A673 (cell line): ENCODE measurements around the gene STAB2. TPM values are rescaled to one million over a fixed set of nuclear protein-coding genes. Genes with fewer than 3 reads are reported as not detected.

Experiments used
- BruUV-seq: library from RNA; stranded (reverse); fragments of 400-500 nt; replicated peaks from 2 replicates; lab custom pipeline; 2021; lab: Mats Ljungman, UMichigan
- CTCF ChIA-PET: fragments of 300-600 bp; sonication (Branson Sonifier 250); formaldehyde crosslinking; loops from one replicate; lab custom pipeline; 2022; ENCODE audit warnings: antibody characterized with exemption; lab: Charles Lee
- POLR2A ChIA-PET: fragments of 300-600 bp; sonication (Branson Sonifier 250); formaldehyde crosslinking; loops from one replicate; lab custom pipeline; 2022; ENCODE audit warnings: antibody characterized with exemption; ENCODE audit not compliant: low non-redundant PET; lab: Charles Lee
- DNase-seq: peaks from one replicate; pipeline ENCODE4 v3.0.0-alpha.2; 2015; ENCODE audit warnings: low spot score
- H3K27ac ChIP-seq: fragments of 200-600 bp; sonication (generic); 2 replicates; pipeline ENCODE4 v1.5.1; 2016; ENCODE audit warnings: mixed run types, low read depth, mild to moderate bottlenecking, mixed read lengths, antibody characterized with exemption, low read length; ENCODE audit not compliant: poor library complexity, severe bottlenecking
- H3K27me3 ChIP-seq: fragments of 200-600 bp; sonication (generic); replicated peaks from 2 replicates; pipeline ENCODE4 v1.6.1; 2017; ENCODE audit warnings: mixed run types, low read depth, mild to moderate bottlenecking, mixed read lengths, antibody characterized with exemption, low read length; ENCODE audit not compliant: insufficient read depth, poor library complexity
- H3K36me3 ChIP-seq: fragments of 200-600 bp; sonication (generic); 2 replicates; pipeline ENCODE4 v1.6.1; 2016; ENCODE audit warnings: mixed run types, mild to moderate bottlenecking, mixed read lengths, antibody characterized with exemption, low read length; ENCODE audit not compliant: insufficient read depth, poor library complexity, severe bottlenecking
- H3K4me1 ChIP-seq: fragments of 200-600 bp; sonication (generic); 2 replicates; pipeline ENCODE4 v1.6.1; 2017; ENCODE audit warnings: mixed run types, mild to moderate bottlenecking, mixed read lengths, antibody characterized with exemption, low read length; ENCODE audit not compliant: insufficient read depth, poor library complexity, severe bottlenecking
- H3K4me3 ChIP-seq: fragments of 200-600 bp; sonication (generic); 2 replicates; pipeline ENCODE4 v1.5.1; 2016; ENCODE audit warnings: low read depth, mixed run types, mild to moderate bottlenecking, mixed read lengths, low read length; ENCODE audit not compliant: poor library complexity, severe bottlenecking
- H3K9me3 ChIP-seq: fragments of 200-600 bp; sonication (generic); 2 replicates; pipeline ENCODE4 v1.6.1; 2016; ENCODE audit warnings: mixed run types, low read depth, mild to moderate bottlenecking, mixed read lengths, antibody characterized with exemption, low read length; ENCODE audit not compliant: poor library complexity, severe bottlenecking
- CTCF ChIP-seq: fragments of 300-800, 200-600 bp; sonication (generic); conservative IDR thresholded peaks from 2 replicates; pipeline ENCODE4 v1.5.1; 2017; ENCODE audit warnings: low read depth, mild to moderate bottlenecking, antibody characterized with exemption, low read length, moderate library complexity, mixed read lengths
- EZH2 ChIP-seq: fragments of 200-600 bp; sonication (generic); IDR thresholded peaks from 2 replicates; pipeline ENCODE4 v1.6.1; 2017; ENCODE audit warnings: borderline replicate concordance, low read depth, mild to moderate bottlenecking, mixed read lengths, antibody characterized with exemption, low read length; ENCODE audit not compliant: poor library complexity, severe bottlenecking
- intact Hi-C: fragments of 100-400 bp; cut with micrococcal nuclease; formaldehyde crosslinking; loops from one replicate; pipeline ENCODE4 v1.10.0; 2022; ENCODE audit not compliant: unreplicated experiment
- total RNA-seq: library from RNA; stranded (reverse); gene quantifications from 2 replicates; pipeline ENCODE4 v1.2.3, GENCODE V29; 2021

The STAB2 gene
- total RNA-seq, 1 experiment from 2014 or later, result not detected

- Histone ChIP-seq H3K27me3 (peaks cover 36% of the 10 kb centered on the region), H3K4me3 (no peak overlapping the region), H3K9me3 (no peaks in the 10 kb centered on the region), H3K36me3 (no peaks in the 10 kb centered on the region), H3K27ac (no peak overlapping the region), H3K4me1 (no peaks in the 10 kb centered on the region)
- intact Hi-C loops, result no loop called here
- DNase-seq, result no peak
- no TSS peak for BruUV-seq
- POLR2A ChIA-PET, result no interaction called here
- no peak for TF ChIP-seq EZH2
- no peak for TF ChIP-seq CTCF
- CTCF ChIA-PET, result no interaction called here
Measured at GRCh38 chr12:103654816-103655215, 67.7 kb downstream of the STAB2 start.

- no peak for TF ChIP-seq EZH2
- no peak for TF ChIP-seq CTCF
- no peak for DNase-seq
- Histone ChIP-seq H3K9me3 (no peaks in the 10 kb centered on the region), H3K27ac (no peak overlapping the region), H3K36me3 (no peaks in the 10 kb centered on the region), H3K4me3 (no peak overlapping the region), H3K4me1 (no peaks in the 10 kb centered on the region), H3K27me3 (peaks cover 47% of the 10 kb centered on the region)
- intact Hi-C loops, result no loop called here
- POLR2A ChIA-PET, result no interaction called here
- no TSS peak for BruUV-seq
- CTCF ChIA-PET, result no interaction called here
Measured at GRCh38 chr12:103656291-103656690, 69.2 kb downstream of the STAB2 start.

GRCh38 chr12:103657331-103657730 is 70.3 kb downstream of the STAB2 start:
- intact Hi-C loops, result no loop called here

More at GRCh38 chr12:103657331-103657730, 70.3 kb downstream of the STAB2 start:
- no peak overlapping the region for H3K27ac ChIP-seq
- no peak overlapping the region for H3K4me3 ChIP-seq
- TF ChIP-seq EZH2 (no peak), CTCF (no peak)
- no peaks in the 10 kb centered on the region for H3K9me3 ChIP-seq
- no peaks in the 10 kb centered on the region for H3K36me3 ChIP-seq
- ChIA-PET POLR2A (no interaction called here), CTCF (no interaction called here)
- peaks cover 56% of the 10 kb centered on the region for H3K27me3 ChIP-seq
- no peak for DNase-seq
- H3K4me1 ChIP-seq, result no peaks in the 10 kb centered on the region
- no TSS peak for BruUV-seq
